ENCODE results near the gene PEX6.

The PEX6 gene

DNA sequence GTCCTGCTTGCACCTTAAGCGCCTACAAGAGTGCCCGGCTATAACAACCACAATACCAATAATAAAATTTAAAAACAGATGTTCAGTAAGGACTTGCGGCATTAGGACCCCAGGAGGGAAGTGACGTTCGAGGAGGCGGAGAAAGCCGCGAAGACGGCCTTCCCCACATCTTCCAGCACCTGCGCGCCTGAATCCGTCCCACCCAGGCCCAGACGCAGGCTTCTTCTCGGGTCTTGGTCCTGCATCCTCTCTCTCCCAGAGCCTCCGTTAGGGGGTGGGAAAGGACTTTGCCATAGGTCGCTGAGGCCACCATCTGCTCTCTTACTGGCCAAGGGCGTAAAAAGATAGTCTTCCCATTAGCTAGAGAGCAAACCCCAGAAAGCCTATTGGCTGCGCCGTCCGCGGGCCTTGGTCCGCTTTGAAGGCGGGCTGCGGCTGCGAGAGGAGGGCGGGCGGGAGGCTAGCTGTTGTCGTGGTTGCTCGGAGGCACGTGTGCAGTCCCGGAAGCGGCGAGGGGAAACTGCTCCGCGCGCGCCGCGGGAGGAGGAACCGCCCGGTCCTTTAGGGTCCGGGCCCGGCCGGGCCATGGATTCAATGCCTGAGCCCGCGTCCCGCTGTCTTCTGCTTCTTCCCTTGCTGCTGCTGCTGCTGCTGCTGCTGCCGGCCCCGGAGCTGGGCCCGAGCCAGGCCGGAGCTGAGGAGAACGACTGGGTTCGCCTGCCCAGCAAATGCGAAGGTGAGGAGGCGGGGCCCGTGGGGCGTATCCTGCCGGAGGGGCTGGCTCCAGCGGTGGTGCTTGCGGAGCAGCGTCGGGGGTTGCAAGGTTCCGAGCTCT is 49.8 kb downstream of the PEX6 start, which contains the start of gene CNPY3:
Gene CNPY3 (plus strand): TSS at position 495 of the 835 bp plus-strand sequence. CDS start 91 bp downstream, at position 586.
- H3K4me3 ChIP-seq (ENCODE audit: low read depth in 1 of 2, low read length in 2 of 2): peak within 1 kb of the TSS; percentile 70 to 81
- H3K27me3 ChIP-seq (ENCODE audit: low read depth, low read length): no peaks in the 10 kb centered on the region
- H3K4me1 ChIP-seq (ENCODE audit: control insufficient read depth in 1 of 2, insufficient read depth in 2 of 2, low read length in 2 of 2): peaks cover 10 to 27% of the 10 kb centered on the region in 2 donors
- peak within 1 kb of the TSS; percentile 94 for H3K27ac ChIP-seq (ENCODE audit: low read length)
- H3K9me3 ChIP-seq (ENCODE audit: control insufficient read depth in 1 of 2, low read length in 2 of 2): no peaks in the 10 kb centered on the region
- peaks cover 2 to 7% of the 10 kb centered on the region in 2 donors for H3K36me3 ChIP-seq (ENCODE audit: control insufficient read depth in 1 of 2, insufficient read depth in 2 of 2, low read length in 2 of 2)

DNA sequence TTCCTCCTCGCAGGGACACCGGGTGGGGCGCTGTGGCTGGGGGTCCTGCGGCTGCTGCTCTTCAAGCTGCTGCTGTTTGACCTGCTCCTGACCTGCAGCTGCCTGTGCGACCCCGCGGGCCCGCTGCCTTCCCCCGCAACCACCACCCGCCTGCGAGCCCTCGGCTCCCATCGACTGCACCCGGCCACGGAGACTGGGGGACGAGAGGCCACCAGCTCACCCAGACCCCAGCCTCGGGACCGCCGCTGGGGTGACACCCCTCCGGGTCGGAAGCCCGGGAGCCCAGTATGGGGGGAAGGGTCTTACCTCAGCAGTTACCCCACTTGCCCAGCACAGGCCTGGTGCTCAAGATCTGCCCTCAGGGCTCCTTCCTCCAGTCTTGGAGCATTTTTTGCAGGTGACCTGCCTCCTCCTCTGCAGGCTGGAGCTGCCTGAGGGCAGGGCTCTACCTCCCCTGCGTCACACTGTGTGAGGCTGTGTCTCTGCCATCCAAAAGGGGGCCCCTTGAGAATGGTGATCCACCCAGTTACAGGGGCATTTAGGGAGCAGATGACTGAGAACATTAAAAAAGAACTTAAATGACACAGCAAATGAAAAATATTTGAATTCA is 53.6 kb downstream of the PEX6 start:
- no peaks in the 10 kb centered on the region for H3K36me3 ChIP-seq (ENCODE audit: control insufficient read depth in 1 of 2, insufficient read depth in 2 of 2, low read length in 2 of 2)
- H3K4me3 ChIP-seq (ENCODE audit: low read depth in 1 of 2, low read length in 2 of 2): no peak overlapping the region
- H3K4me1 ChIP-seq (ENCODE audit: control insufficient read depth in 1 of 2, insufficient read depth in 2 of 2, low read length in 2 of 2): peaks cover 3 to 4% of the 10 kb centered on the region in 2 donors

DNA sequence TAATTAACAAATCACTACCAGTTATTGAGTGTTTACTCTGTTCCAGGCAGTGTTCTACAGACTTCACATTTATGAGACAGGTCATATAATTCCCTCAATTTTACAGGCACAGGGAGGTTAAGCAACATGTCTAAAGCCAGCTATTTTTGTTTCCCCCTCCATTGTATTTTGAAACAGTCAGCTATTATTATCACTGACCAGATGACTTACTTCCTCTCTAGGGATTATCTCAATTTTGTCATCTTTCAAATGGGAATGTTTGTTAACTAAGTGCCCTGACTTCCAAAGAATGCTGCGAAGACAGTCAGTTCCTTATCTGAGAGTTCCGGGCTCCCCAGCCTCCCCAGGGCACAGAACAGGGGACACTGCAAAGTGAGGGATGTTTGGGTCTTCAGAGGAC is 55.3 kb downstream of the PEX6 start:
- no peaks in the 10 kb centered on the region for H3K27me3 ChIP-seq (ENCODE audit: low read depth, low read length)
- H3K4me1 ChIP-seq (ENCODE audit: control insufficient read depth in 1 of 2, insufficient read depth in 2 of 2, low read length in 2 of 2): peaks cover 0 to 4% of the 10 kb centered on the region in 2 donors
- H3K4me3 ChIP-seq (ENCODE audit: low read depth in 1 of 2, low read length in 2 of 2): no peak overlapping the region
- no peaks in the 10 kb centered on the region for H3K9me3 ChIP-seq (ENCODE audit: control insufficient read depth in 1 of 2, low read length in 2 of 2)
- no peak overlapping the region for H3K27ac ChIP-seq (ENCODE audit: low read length)
- no peaks in the 10 kb centered on the region for H3K36me3 ChIP-seq (ENCODE audit: control insufficient read depth in 1 of 2, insufficient read depth in 2 of 2, low read length in 2 of 2)

More for the DNA sequence above, 53.6 kb downstream of the PEX6 start:
- Histone ChIP-seq H3K27me3 (ENCODE audit: low read depth, low read length) (no peaks in the 10 kb centered on the region), H3K27ac (ENCODE audit: low read length) (no peak overlapping the region), H3K9me3 (ENCODE audit: control insufficient read depth in 1 of 2, low read length in 2 of 2) (no peaks in the 10 kb centered on the region)

DNA sequence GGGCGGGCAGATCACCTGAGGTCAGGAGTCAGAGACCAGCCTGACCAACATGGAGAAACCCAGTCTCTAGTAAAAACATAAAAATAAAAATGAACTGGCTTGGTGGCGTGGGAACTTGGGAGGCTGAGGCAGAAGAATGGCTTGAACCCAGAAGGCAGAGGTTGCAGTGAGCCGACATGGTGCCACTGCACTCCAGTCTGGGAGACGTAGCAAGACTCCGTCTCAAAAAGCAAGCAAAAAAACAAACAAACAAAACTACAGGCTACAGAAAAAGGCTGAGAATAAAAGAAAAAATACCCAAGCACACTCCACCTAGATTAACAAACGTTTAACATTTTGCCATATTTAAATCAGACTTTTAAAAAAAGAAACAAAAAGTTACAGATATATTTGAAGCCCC is 57.2 kb downstream of the PEX6 start:
- H3K4me3 ChIP-seq (ENCODE audit: low read depth in 1 of 2, low read length in 2 of 2): no peak overlapping the region
- H3K27ac ChIP-seq (ENCODE audit: low read length): no peak overlapping the region
- H3K36me3 ChIP-seq (ENCODE audit: control insufficient read depth in 1 of 2, insufficient read depth in 2 of 2, low read length in 2 of 2): no peaks in the 10 kb centered on the region
- no peaks in the 10 kb centered on the region for H3K9me3 ChIP-seq (ENCODE audit: control insufficient read depth in 1 of 2, low read length in 2 of 2)
- H3K4me1 ChIP-seq (ENCODE audit: control insufficient read depth in 1 of 2, insufficient read depth in 2 of 2, low read length in 2 of 2): no peaks in the 10 kb centered on the region
- no peaks in the 10 kb centered on the region for H3K27me3 ChIP-seq (ENCODE audit: low read depth, low read length)

DNA sequence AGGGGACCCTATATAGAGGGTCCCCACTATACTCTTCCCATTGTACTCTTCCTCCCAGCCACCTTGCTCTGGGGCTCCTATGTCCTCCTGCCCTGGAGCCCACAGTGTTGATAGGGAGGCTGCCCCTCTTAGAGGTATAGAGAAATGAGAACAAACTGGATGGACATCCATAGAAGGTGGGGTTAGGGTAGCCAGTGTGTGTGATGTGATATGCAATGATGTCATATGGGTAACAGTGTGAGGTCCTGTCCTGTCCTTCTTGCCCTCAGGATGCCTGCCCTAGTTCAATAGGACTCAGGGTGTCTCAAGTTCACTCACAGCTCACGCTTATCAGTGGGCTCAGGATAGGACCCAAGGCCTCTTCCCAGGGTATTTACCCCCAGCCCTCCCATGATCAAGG is 62.7 kb downstream of the PEX6 start:
- H3K4me3 ChIP-seq (ENCODE audit: low read depth in 1 of 2, low read length in 2 of 2): no peak overlapping the region
- no peaks in the 10 kb centered on the region for H3K36me3 ChIP-seq (ENCODE audit: control insufficient read depth in 1 of 2, insufficient read depth in 2 of 2, low read length in 2 of 2)
- no peak overlapping the region for H3K27ac ChIP-seq (ENCODE audit: low read length)
- no peaks in the 10 kb centered on the region for H3K9me3 ChIP-seq (ENCODE audit: control insufficient read depth in 1 of 2, low read length in 2 of 2)
- H3K4me1 ChIP-seq (ENCODE audit: control insufficient read depth in 1 of 2, insufficient read depth in 2 of 2, low read length in 2 of 2): peaks cover 0 to 6% of the 10 kb centered on the region in 2 donors
- no peaks in the 10 kb centered on the region for H3K27me3 ChIP-seq (ENCODE audit: low read depth, low read length)

DNA sequence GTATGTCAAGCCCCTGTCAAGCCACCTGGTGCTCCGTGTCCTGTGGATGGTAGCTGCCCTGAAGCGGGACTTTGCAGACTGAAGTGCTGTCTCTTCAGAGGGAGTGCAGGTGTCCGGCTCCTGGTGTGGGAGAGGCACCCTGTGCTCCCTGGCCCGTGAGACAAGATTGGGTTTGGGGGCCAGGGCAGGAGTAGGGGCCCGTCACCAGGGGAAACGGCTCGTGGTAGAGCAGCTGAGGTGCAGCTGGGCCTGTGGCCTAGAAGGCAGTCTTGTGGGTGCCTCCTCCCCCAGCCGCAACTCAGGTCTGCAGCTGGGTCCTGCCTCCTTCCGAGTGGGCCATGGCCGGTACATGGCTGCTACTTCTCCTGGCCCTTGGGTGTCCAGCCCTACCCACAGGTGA is 63.2 kb downstream of the PEX6 start, which contains the start of gene PTCRA:
Gene PTCRA (plus strand): TSS at position 322 of the 400 bp plus-strand sequence. CDS start 17 bp downstream, at position 339.
- Histone ChIP-seq H3K36me3 (ENCODE audit: control insufficient read depth in 1 of 2, insufficient read depth in 2 of 2, low read length in 2 of 2) (no peaks in the 10 kb centered on the region), H3K9me3 (ENCODE audit: control insufficient read depth in 1 of 2, low read length in 2 of 2) (no peaks in the 10 kb centered on the region), H3K4me1 (ENCODE audit: control insufficient read depth in 1 of 2, insufficient read depth in 2 of 2, low read length in 2 of 2) (peaks cover 0 to 9% of the 10 kb centered on the region in 2 donors), H3K27ac (ENCODE audit: low read length) (no peak within 1 kb of the TSS), H3K27me3 (ENCODE audit: low read depth, low read length) (no peaks in the 10 kb centered on the region), H3K4me3 (ENCODE audit: low read depth in 1 of 2, low read length in 2 of 2) (no peak within 1 kb of the TSS)

DNA sequence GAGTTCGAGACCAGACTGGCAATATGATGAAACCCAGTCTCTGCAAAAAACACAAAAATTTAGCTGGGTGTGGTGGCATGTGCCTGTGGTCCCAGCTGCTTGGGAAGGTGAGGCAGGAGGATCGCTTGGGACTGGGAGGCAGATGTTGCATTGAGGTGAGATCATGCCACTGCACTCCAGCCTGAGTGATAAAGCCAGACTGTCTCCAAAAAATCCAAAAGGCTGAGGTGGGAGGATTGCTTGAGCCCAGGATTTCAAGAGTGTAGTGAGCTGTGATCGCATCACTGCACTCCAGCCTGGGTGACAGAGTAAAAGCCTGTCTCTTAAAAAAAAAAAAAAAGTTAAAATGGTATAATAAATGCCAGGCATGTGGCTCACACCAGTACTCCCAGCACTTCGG is 64.4 kb downstream of the PEX6 start:
- Histone ChIP-seq H3K4me1 (ENCODE audit: control insufficient read depth in 1 of 2, insufficient read depth in 2 of 2, low read length in 2 of 2) (peaks cover 0 to 9% of the 10 kb centered on the region in 2 donors), H3K36me3 (ENCODE audit: control insufficient read depth in 1 of 2, insufficient read depth in 2 of 2, low read length in 2 of 2) (no peaks in the 10 kb centered on the region), H3K4me3 (ENCODE audit: low read depth in 1 of 2, low read length in 2 of 2) (no peak overlapping the region), H3K9me3 (ENCODE audit: control insufficient read depth in 1 of 2, low read length in 2 of 2) (no peaks in the 10 kb centered on the region), H3K27me3 (ENCODE audit: low read depth, low read length) (no peaks in the 10 kb centered on the region), H3K27ac (ENCODE audit: low read length) (no peak overlapping the region)

All from muscle layer of duodenum (tissue), 2 donors.